HG02885 (cell line): Measurements from ENCODE around the gene PGLYRP4.

ENCODE experiments used
- ATAC-seq: cut with Tn5 transposase; IDR thresholded peaks from one replicate; pipeline ENCODE4 v1.9.1; 2021; ENCODE audit warnings: mild to moderate bottlenecking; ENCODE audit not compliant: unreplicated experiment, poor library complexity

The PGLYRP4 gene, protein sequence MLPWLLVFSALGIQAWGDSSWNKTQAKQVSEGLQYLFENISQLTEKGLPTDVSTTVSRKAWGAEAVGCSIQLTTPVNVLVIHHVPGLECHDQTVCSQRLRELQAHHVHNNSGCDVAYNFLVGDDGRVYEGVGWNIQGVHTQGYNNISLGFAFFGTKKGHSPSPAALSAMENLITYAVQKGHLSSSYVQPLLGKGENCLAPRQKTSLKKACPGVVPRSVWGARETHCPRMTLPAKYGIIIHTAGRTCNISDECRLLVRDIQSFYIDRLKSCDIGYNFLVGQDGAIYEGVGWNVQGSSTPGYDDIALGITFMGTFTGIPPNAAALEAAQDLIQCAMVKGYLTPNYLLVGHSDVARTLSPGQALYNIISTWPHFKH

DNA sequence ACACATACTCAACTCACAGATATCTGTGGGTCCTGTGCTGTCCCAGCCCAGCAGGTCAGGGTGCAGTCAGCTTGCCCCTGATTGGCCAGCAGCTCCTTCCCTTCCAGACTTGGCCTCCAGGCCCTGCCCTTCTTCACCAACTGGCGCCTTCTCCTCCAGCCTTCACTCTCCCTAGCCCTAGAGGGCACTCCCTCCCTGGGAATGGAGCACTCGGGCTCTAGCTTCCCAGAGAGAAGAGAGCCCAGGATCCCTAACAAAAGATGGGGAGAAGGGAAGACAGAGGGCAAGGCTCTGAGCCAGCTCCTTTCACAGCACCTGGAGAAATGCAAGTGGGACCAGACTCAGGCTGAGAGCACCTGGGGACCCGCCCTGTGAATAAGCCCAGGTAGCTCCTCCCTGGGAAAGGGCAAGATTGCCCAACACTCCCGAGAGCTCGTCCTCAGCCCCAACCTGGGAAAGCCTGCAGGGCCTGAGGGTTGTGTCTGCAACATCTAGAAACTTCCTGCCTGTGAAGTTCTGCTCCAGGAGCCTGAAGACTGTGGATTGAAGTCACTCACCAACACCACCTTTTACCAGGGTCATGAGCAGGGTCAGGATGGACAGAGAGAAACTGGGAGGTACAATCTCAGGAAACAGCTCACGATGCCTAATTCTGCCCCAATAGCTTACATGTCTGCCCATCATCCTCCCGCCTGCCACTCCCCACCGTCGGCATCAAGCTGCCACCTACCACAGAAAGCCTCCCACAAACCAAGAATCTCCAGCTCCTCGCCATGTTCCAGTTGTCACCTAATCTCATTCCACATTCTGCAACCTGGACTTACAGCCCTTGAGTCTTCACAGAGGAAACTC, at the start of gene PGLYRP4:
PGLYRP4 (minus strand) TSS at position 331 of the 852 bp plus-strand sequence. CDS start 909 bp downstream, outside the sequence.
- no peak for ATAC-seq

DNA sequence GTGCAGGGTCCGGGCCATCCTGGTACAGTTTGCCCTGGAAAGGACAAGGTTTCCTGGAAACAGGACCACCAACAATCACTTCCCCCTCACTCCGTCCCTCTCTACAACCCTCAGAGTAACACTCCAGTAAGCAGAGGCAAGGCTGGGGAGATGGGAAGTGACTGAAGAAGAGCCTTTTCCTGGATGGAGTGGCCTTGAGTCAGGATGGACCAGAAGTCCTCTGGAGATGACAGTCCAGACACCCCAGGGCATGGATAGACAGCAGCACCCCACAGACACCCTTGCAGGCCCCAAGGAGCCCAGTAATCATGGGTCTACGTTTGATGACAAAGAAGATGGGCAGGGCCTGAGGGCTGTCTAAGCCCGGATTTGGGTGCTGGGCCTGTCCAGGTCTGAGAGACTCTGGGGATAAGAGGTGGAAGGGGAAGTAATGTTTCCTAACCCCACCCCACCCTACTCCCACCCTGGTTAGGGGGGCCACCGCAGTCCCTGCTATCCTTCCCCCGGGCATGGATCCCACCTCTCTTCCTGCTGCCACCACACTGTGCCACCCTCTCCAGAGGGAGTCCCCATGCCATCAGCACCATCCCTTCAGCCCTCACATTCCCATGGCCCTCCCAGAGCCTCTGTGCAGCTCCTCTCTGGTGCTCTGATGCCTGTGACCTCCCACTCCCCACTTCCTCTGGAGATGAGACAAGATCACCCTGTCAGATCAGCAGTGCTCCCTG, 49.4 kb upstream of the PGLYRP4 start:
- ATAC-seq: no peak

DNA sequence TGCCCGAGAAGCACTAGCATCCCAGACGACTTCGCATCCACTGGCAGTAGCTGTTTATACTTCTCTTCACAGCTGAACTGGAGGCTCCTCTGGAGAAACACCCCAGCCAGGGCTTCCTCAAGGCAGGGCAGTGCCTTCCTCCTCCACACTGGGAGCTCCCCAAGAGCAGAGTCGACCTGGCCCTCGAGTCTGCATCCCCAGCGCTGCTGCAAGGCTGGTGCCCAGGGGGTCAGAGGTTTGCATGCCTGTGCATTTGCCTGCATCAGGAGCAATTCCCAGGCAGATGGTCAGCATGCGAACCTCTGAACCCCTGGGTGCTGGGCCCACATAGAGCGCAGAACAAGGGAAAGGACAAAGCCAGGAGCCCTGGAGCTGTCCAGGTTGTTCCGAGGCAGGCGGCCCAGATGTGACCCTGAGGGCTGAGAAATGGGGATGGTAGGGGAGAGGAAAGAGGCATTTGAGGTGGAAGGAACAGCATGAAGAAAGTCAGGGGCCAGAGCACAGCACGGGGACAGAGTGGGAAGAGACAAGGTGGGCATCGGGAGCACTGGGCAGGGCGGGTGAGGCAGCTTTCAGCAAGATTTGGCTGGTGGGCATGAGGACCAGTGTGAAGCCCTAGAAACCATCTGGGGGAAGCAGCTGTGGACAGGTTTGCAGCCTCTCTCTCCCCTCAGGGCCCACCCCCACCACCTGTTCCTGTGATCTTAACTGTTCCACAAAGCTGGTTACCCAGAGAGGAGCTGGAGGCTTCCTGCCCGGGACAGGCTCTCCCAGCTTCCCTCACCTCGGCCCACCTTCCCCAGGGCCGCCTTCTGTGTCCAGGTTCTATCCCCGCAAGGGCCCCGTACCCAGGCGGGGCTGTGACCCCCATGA, 48.6 kb upstream of the PGLYRP4 start:
- ATAC-seq: no peak

DNA sequence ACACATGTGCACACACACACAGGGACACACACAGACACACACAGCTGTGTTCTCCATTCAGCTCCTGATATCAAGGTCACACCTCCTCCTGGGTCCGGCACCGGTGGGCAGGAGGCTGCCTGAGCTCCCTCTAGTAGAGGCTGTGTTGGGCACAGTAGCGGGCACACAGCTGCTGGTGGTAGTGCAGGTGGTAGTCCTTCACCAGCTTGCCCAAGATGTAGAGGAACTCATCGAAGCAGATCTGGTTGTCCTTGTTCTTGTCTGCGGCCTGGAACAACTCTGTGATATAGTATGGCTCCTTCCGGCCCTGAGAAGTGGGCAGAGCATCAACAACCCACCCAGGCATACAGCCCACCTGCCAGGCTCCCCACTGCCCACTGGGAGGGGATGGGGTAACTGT, 47.8 kb upstream of the PGLYRP4 start:
- ATAC-seq: no peak

DNA sequence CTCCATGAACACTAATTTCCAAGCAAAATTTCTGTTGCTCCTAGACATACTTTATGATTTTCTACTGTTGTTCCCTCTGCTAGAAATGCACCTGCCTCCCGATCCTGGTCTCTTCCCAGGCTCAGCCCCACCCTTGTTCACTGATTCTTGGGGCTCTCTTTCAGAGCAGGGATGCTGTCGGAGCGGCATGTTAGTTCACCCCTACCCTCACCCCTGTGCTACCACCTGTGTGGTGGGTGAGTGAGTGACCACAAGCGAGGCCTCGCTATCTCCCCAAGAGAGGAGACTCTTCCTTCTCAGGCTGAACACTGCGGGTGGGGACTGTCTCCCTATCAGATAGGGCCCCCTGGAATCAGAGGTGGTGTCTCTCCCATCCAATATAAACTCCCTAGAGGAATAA, 47.1 kb upstream of the PGLYRP4 start:
- ATAC-seq: no peak

DNA sequence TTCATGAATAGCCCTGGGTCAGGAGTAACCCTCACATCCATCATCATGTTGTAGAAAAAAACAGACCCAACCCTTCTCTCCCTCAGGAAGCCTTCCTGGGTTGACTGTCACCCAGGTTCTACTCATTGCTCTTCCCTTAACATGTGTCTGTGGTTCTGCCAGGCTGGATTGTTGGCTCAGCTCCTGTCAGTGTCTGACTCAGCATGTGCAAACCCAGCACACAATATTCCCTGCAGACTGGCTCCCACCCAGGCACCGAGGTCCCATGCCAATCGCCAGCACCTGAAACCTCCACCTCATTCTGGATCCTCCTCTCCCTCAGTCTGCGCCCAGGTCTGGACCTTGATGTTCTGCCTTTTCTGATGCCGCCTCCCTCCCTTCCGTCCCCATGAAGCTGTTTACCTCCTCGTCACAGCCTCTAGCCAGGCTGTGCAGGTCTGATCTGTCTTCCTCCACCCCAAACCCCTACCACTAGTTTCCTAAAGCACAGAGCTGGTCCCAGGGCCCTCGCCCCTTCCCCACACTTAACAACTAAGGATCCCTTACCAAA, 46.6 kb upstream of the PGLYRP4 start:
- no peak for ATAC-seq

DNA sequence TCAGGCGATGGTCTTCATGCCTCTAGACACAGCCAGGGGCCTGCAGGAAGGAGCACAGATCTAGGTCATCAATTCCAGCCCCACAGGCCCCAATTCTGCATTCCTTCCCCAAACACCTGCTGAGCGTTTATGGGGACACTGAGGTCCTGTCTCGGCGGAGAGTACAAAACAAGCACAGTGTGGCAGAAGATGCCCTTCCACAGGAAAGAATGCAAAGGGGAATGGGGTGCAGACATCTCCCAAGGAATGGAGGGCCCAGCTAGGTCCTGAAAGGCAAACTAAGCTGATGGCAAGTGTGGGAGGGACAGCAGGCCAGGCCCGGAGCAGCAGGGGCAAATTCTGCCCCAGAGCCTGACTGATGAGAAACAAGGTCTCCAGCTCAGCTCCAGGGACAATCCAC, 45.8 kb upstream of the PGLYRP4 start:
- no peak for ATAC-seq

DNA sequence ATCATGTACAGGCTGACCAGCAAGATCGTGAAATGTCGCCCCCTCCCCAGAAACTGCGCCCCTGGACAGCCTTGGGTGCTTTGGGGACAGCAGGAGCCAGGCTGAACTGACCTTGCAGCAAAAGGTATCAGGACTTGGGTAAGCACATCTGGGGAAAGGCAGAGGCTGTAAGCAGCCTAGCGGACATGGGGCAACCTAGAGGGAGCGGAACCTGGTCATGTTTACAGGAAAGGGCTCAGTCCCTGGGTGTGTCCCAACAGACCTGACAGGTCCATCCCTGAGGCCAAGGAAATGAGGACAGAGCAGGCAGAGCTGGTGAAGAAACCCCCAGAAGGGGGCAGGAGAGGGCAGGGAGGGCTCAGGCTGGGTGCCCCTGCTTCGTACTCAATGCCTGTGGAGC, 45.3 kb upstream of the PGLYRP4 start:
- no peak for ATAC-seq

DNA sequence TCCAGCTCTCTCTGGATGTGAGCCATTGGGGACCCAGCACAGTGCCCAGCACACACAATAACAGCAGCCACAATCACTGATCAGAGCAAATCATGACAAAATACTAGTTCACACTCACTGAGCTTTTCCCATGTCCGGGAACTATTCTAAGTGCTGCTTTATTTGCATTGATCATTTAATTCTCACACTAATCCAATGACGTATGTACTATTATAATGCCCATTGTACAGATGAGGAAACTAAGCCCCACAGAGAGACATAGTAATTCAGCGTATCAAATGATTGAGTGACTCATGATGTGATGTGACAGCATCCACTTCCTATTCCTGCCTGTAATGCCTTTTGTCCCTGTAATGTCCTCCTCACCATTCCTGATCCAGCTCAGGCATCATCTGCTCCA, 44.2 kb upstream of the PGLYRP4 start:
- ATAC-seq: no peak

DNA sequence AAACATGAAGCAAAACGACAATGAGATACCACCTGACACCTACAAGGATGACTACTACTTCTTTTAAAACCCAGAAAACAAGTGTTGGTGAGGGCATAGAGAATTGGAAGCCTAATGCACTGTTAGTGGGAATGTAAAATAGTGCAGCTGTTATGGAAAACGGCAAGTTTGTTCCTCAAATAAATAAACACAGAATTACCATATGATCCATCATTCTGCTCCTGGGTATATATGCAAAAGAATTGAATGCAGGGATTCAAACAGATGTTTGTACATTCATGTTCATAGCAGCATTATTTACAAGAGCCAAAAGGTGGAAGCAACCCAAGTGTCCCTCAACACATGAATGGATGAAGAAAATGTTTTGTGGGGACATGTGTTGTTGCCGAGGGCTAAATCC, 43.6 kb upstream of the PGLYRP4 start:
- ATAC-seq: no peak

DNA sequence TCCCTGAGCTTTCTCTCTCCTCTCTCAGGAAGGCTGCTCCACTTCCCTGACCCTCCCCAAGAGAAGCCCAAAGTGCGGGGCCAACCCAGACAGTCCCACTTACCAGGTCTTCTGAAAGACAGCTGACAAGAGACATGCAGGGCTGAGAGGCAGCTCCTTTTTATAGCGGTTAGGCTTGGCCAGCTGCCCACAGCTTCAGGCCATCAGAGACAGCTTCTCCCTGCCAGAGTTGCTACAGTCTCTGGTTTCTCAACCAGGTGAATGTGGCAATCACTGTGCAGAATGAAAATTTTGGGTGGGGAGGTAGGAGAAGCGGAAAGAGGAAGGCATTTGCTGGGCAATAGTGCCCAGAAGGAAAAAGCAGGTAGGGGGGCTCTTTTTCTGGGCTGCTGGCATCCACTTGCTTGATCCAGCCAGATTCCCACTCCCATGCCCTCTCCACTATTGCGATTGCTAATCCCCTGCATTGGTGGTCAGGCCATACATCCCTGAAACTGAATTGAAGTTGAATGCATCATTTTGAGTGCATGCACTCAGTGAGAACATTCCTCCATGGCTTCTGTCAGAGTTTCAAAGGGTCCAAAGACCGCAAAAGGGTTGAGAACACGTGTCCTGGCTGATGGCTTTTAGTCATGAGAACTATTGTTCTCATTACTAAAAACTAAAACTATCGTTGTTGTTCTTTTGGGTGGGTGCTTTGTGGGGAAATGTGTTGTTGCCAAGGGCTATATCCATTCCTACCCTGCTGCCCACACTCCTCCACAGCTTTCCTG, 42.5 kb upstream of the PGLYRP4 start, which contains the start of gene S100A8:
S100A8 (minus strand) TSS at position 136 of the 773 bp plus-strand sequence. CDS start 538 bp downstream, outside the sequence.
- no peak for ATAC-seq

DNA sequence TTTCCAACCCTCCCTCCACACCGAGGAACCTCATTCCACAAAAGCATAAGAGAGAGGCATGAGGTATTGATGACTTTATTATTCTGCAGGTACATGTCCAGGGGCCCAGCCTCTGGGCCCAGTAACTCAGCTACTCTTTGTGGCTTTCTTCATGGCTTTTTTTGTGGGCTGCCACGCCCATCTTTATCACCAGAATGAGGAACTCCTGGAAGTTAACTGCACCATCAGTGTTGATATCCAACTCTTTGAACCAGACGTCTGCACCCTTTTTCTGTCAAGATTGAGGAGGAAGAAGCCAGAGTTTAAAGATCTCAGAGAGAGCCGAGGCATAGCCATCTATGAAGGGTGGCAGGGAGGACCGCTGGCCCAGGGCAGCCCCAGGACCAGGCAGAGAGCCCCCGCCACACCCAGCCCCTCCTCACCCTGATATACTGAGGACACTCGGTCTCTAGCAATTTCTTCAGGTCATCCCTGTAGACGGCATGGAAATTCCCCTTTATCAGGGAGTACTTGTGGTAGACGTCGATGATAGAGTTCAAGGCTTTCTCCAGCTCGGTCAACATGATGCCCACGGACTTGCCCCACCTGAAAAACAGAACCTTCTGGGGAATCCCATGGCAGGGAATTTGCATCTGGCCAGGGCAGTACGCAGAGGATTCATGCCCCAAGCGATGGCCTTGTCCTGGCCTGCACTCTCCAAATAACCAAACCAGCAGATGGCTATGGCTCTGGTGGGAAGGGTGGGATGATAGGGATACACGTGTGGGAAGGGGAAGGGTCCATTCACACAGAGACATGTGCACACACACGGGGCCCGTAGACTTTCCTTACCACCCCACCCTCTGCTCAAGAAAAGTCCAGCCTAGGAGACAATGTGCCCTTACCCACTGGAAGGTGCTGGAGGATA, 41.6 kb upstream of the PGLYRP4 start:
- no peak for ATAC-seq

DNA sequence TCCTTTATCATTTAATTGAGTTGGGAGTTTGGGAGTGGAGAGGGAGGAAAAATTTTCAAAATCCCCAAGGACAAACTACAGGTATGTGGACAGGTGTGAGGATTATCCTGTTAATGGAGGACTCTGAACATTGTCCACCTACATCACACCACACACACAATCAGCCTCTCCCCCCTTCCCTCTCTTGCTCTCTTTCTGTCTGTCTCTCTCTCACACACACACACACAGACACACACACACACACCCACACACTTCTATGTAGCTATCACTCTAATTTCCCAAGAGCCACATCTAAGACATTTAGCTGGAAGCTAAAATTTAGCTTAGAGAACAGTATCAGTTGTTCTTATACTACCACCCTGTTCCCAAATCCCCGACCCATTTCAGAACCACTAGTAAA, 40.8 kb upstream of the PGLYRP4 start:
- no peak for ATAC-seq

DNA sequence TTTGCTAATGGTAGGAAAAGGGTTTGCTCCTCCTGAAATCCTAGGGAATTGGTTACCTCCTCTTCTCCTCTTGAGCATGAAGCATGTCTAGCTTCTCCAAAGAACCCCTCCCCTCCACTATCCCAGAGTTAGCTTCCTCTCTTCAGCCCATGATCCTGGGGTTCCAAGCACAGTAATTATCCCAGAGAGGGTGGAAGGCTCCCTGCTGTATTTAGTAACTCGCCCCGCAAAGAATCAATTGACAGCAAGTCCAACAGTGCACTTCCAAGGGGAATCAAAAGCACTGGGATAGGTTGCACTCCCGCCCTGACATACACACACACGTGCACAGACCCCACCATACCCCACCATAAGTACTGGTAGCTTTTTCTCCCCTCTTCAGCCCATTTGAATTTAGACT, 39.1 kb upstream of the PGLYRP4 start:
- no peak for ATAC-seq

DNA sequence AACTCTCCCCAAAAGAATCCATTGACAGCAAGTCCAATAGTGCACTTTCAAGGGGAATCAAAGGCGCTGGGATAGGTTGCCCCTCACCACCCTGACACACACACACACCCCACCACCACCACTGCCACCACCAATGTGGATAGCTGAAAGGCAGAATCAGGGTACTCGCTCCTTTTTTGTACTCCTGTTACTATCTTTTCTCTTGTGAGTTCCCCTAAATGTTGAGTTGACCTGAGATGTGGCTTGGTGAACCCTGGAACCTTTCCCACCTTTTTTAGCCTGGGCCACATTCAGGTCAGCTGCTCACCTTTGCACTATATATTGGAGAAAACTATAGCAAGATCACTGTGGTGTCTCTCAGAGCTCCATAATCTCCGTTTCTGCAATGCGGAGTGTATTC, 38.4 kb upstream of the PGLYRP4 start:
- no peak for ATAC-seq

DNA sequence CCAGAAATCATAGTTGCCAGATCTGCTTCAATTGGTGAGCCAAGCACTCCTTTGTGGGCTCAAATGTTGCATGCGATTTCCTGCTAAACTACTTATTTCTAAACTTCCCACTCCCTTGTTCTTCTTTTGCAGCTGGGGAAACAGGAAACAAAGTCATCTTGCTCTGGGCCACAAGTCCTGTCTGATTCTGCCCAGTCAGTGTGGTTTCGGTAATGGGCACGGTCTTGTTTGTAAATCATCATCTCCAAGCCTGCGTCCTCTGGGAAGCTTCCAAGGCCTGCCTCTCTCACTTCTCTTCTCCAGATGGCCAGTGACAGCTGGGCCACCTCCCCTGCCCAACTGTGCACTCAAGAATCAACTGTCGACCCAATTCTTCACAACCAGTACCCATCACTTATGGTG, 37.9 kb upstream of the PGLYRP4 start:
- no peak for ATAC-seq

DNA sequence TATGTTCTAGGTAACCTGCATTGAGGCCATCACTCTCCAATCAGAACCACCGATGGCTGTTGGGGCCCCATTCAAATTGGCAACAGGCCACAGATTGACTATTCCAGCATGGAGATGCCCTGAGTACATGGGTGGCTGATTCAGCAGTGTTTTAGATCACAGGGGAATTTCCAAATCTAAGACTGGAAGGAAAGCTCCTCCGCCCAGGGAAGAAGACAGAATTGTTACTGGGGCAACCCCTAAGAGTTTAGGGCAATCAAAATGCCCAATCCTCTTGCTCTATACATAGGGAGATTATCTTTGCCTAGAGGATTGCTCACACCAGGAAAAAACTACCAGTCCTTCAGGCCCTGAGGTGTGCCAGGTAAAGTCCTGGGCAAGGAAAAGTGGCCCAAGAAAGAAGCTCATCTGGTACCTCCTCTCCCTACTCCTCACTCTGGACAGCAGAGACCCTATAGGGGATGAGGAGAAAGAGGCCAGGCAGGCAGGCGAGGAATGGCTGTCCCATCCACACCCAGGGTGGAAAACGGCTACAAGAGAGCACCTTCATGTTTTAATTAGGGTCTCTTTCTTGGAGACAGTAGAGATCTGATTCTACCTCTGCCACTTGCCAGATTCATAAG, 36.4 kb upstream of the PGLYRP4 start:
- ATAC-seq: no peak
